HEK293 (cell line): Measurements from ENCODE around the gene ABTB2.

Experiments
- ZNF157 ChIP-seq: fragments of 450-650 bp; formaldehyde crosslinking; IDR thresholded peaks from 2 replicates; pipeline ENCODE4 v1.5.1; 2016; ENCODE audit warnings: missing biosample characterization, missing genetic modification characterization
- ZNF223 ChIP-seq: fragments of 450-650 bp; formaldehyde crosslinking; IDR thresholded peaks from 2 replicates; pipeline ENCODE4 v1.5.1; 2016; ENCODE audit warnings: missing biosample characterization, missing genetic modification characterization
- ZNF398 ChIP-seq: fragments of 450-650 bp; formaldehyde crosslinking; IDR thresholded peaks from 2 replicates; pipeline ENCODE4 v1.5.1; 2017; ENCODE audit warnings: missing biosample characterization, missing genetic modification characterization
- ZNF707 ChIP-seq: fragments of 450-650 bp; formaldehyde crosslinking; IDR thresholded peaks from 2 replicates; pipeline ENCODE4 v1.5.1; 2016; ENCODE audit warnings: missing biosample characterization, missing genetic modification characterization
- ZNF776 ChIP-seq: fragments of 450-650 bp; formaldehyde crosslinking; IDR thresholded peaks from 2 replicates; pipeline ENCODE4 v1.5.0; 2017; ENCODE audit warnings: missing biosample characterization, missing genetic modification characterization, borderline replicate concordance
- ZNF785 ChIP-seq: fragments of 450-650 bp; formaldehyde crosslinking; IDR thresholded peaks from 2 replicates; pipeline ENCODE4 v1.5.1; 2016; ENCODE audit warnings: missing biosample characterization, missing genetic modification characterization
- TF ChIP-seq, protein P1 (sequence below): fragments of 450-650 bp; formaldehyde crosslinking; IDR thresholded peaks from 2 replicates; pipeline ENCODE4 v1.5.1; 2016; ENCODE audit warnings: missing biosample characterization, missing genetic modification characterization

DNA sequence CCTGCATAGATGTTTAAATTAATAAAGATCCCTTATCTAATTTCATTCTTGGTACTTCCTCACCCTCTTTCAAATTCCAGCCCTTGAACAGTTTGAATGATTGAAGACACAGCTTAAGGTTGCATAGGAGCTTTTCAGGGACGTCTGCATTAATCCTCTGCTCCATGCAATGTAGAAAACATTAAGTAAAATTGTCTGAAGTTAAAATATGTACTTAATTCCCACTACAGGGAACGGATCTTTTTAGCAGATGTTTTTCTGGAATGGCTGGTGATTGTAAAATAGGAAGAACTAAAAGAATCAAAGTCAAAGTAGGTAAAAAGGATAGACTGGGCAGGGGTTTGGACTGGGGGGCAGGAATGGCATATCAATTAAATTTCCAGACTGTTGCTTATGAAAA lies 58.9 kb downstream of the ABTB2 start:
- TF ChIP-seq, protein P1, sequence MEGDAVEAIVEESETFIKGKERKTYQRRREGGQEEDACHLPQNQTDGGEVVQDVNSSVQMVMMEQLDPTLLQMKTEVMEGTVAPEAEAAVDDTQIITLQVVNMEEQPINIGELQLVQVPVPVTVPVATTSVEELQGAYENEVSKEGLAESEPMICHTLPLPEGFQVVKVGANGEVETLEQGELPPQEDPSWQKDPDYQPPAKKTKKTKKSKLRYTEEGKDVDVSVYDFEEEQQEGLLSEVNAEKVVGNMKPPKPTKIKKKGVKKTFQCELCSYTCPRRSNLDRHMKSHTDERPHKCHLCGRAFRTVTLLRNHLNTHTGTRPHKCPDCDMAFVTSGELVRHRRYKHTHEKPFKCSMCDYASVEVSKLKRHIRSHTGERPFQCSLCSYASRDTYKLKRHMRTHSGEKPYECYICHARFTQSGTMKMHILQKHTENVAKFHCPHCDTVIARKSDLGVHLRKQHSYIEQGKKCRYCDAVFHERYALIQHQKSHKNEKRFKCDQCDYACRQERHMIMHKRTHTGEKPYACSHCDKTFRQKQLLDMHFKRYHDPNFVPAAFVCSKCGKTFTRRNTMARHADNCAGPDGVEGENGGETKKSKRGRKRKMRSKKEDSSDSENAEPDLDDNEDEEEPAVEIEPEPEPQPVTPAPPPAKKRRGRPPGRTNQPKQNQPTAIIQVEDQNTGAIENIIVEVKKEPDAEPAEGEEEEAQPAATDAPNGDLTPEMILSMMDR (tag by site-specific recombination) = no peak
- TF ChIP-seq ZNF157 (tag by site-specific recombination) (no peak), ZNF223 (no peak), ZNF776 (tag by site-specific recombination) (no peak), ZNF707 (no peak), ZNF398 (no peak), ZNF785 (tag by site-specific recombination) (no peak)
